Loucy (cell line): ENCODE results near the gene NOL4L.

Experiments used
- CTCF ChIP-seq: fragments of 200-600 bp; sonication (generic); conservative IDR thresholded peaks from 2 replicates; pipeline ENCODE4 v1.5.1; 2014; ENCODE audit warnings: mild to moderate bottlenecking, antibody characterized with exemption, low read length
- EZH2phosphoT487 ChIP-seq: fragments of 200-600 bp; IDR thresholded peaks from 2 replicates; pipeline ENCODE4 v1.6.1; 2018; ENCODE audit warnings: antibody characterized with exemption, mild to moderate bottlenecking, moderate library complexity, borderline replicate concordance

- TF ChIP-seq CTCF (no peak), EZH2phosphoT487 (no peak)
These were observed 26.6 kb downstream of the NOL4L start for GRCh38 chr20:32558526-32558925.
